Adrenal gland (tissue), 19 donors: ENCODE measurements around the gene GJB2. TPM values are rescaled to one million over a fixed set of nuclear protein-coding genes. Genes with fewer than 3 reads are reported as not detected.

Experiments
- DNase-seq, 7 donors: peaks; one replicate each; pipeline ENCODE4 v3.0.0-alpha.2; 2019 to 2020
- H3K27ac ChIP-seq, 5 donors: fragments of 200-600 bp; sonication (generic) in 4 of 5; 1 replicate in 3 of 5; 2 replicates in 2 of 5; pipeline versions ENCODE4 v1.5.1 to v1.8.0; 2016 to 2020; ENCODE audit warnings: mild to moderate bottlenecking in 1 of 5
- H3K27me3 ChIP-seq: fragments of 200-600 bp; 2 replicates; pipeline ENCODE4 v1.8.0; 2021
- H3K36me3 ChIP-seq, 2 donors: fragments of 200-600 bp; replicated peaks in 1 of 2; 1 replicate in 1 of 2; 2 replicates in 1 of 2; pipeline versions ENCODE4 v1.5.1 to v1.8.0; 2018 to 2022
- H3K4me1 ChIP-seq, 2 donors: fragments of 200-600 bp; replicated peaks in 1 of 2; 1 replicate in 1 of 2; 2 replicates in 1 of 2; pipeline versions ENCODE4 v1.5.1 to v1.8.0; 2018 to 2021
- H3K4me3 ChIP-seq, 4 donors: fragments of 200-600 bp; sonication (generic) in 3 of 4; one replicate each; pipeline ENCODE4 v1.5.1; 2016 to 2018
- H3K9me3 ChIP-seq, 3 donors: fragments of 200-600 bp; sonication (generic) in 1 of 3; replicated peaks in 1 of 3; 1 replicate in 2 of 3; 2 replicates in 1 of 3; pipeline versions ENCODE4 v1.5.1 to v1.8.0; 2016 to 2021
- POLR2A ChIP-seq, 2 donors: fragments of 450-650 bp; IDR thresholded peaks; one replicate each; pipeline ENCODE4 v1.6.1; 2017; ENCODE audit warnings: antibody characterized with exemption in 2 of 2, mild to moderate bottlenecking in 2 of 2, moderate library complexity in 1 of 2
- WGBS, 4 donors: extraction: QIAGEN DNeasy Blood & Tissue Kit in 2 of 4; methylation state at CpG; one replicate each; pipeline versions ENCODE4 v1.1.5 to v1.1.7; 2013 to 2017; 5-methylcytosine and 5-hydroxymethylcytosine counted together
- intact Hi-C, 2 donors: fragments of 100-400 bp; cut with DNase I; formaldehyde crosslinking; loops; one replicate each; pipeline versions ENCODE4 v1.14.1 to v1.15.0; 2022 to 2023
- long read RNA-seq, 10 donors: library from polyadenylated mRNA in 3 of 10; unstranded in 2 of 10; stranded (forward) in 1 of 10; transcript quantifications; one replicate each; pipeline ENCODE4 v2.0.0 and lab custom pipeline, GENCODE V29; 2021 to 2026
- polyA plus RNA-seq, 3 donors: library from polyadenylated mRNA; stranded (reverse); fragments of 200-250 nt in 2 of 3; fragments of 350-450 nt in 1 of 3; fragmentation: Illumina TruSeq in 1 of 3; extraction: RNeasy Lipid Tissue Mini Kit (QIAGEN cat#74804) in 1 of 3; gene quantifications; one replicate each; pipeline ENCODE4 v1.2.3, GENCODE V29; 2013 to 2014
- total RNA-seq, 9 donors: library from RNA; depleted of rRNA in 4 of 9; stranded (reverse); fragments of >200 nt in 4 of 9; fragments of 120-200 nt in 1 of 9; fragmentation: NEBNext Ultra II Directional in 1 of 9; extraction: Animal tissue kit (Norgen Biotek cat#: 25700) in 1 of 9; gene quantifications; one replicate each; pipeline versions ENCODE4 v1.1.0 to v1.2.4, GENCODE V29; 2013 to 2023
- TF ChIP-seq, protein P1 (sequence below), 6 experiments: fragments of 450-650 bp in 4 of 6; fragments of 200-600 bp in 2 of 6; sonication (generic) in 1 of 6; IDR thresholded peaks; 1 replicate in 5 of 6; 2 replicates in 1 of 6; pipeline versions ENCODE4 v1.5.1 to v1.8.0; 2016 to 2021; ENCODE audit warnings: antibody characterized with exemption in 6 of 6, mild to moderate bottlenecking in 2 of 6, moderate library complexity in 1 of 6
- donor health status: healthy with polysubstance abuse.
- donor health status: Bipolar disorder and iron deficiency.
- donor health status: DM: yes; HTN: yes; CAD: no.
- donor health status: DM: no; HTN: no; CAD: no.
- donor health status: DM: no; HTN: no; CAD: no.
- donor health status: DM: yes; HTN: yes; CAD: no.

GJB2 gene
- total RNA-seq: under 1 TPM in 7 of 9 donors, not detected in 2; 0.24 to 0.80 (median 0.28) TPM
- polyA plus RNA-seq: under 1 TPM; 0.24 to 0.88 (median 0.31) TPM
- long read RNA-seq, donor 1, partial matches to known transcripts: 0 of 1 reads
- long read RNA-seq, donor 1, other reads (novel, unspliced or antisense): 0 of 1 reads
- long read RNA-seq, donor 2: 0 reads
- long read RNA-seq, donor 3, partial matches to known transcripts: 0 of 1 reads
- long read RNA-seq, donor 3, other reads (novel, unspliced or antisense): 0 of 1 reads
- long read RNA-seq, donor 4, partial matches to known transcripts: 0 of 1 reads
- long read RNA-seq, donor 4, other reads (novel, unspliced or antisense): 0 of 1 reads
- long read RNA-seq, donor 5, partial matches to known transcripts: 0 of 1 reads
- long read RNA-seq, donor 5, other reads (novel, unspliced or antisense): 0 of 1 reads
- long read RNA-seq, donor 6: 0 reads
- long read RNA-seq, donor 7, partial matches to known transcripts: 0 of 1 reads
- long read RNA-seq, donor 7, other reads (novel, unspliced or antisense): 0 of 1 reads
- long read RNA-seq, donor 8: 0 reads
- long read RNA-seq, donor 9: 0 reads
- long read RNA-seq, donor 10: 0 reads

DNA sequence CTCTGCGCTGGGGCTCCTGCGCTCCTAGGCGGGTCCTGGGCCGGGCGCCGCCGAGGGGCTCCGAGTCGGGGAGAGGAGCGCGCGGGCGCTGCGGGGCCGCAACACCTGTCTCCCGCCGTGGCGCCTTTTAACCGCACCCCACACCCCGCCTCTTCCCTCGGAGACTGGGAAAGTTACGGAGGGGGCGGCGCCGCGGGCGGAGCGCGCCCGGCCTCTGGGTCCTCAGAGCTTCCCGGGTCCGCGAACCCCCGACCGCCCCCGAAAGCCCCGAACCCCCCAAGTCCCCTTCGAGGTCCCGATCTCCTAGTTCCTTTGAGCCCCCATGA, at the start of gene GJB2:
Gene GJB2, minus strand, starts transcription at position 103 of the 326 bp plus-strand sequence. CDS start 3,357 bp downstream, outside the sequence.
- WGBS, 4 donors: 0 to 2% (median 1%) methylated on average over 11 to 38 of the region's 39 CpGs
- Histone ChIP-seq H3K4me1 (peaks cover 15 to 27% of the 10 kb centered on the region in 2 donors), H3K9me3 (no peaks in the 10 kb centered on the region), H3K36me3 (no peaks in the 10 kb centered on the region), H3K4me3 (peak within 1 kb of the TSS in 2 of 4 donors; percentile 50 to 51), H3K27ac (no peak within 1 kb of the TSS), H3K27me3 (peaks cover 41% of the 10 kb centered on the region)
- DNase-seq: no peak
- intact Hi-C loops: loop anchor here in 1 of 2 donors (10.0 kb wide), 1 partner anchor 722 kb away; no protein-coding TSS in a partner anchor
- no peak for TF ChIP-seq POLR2A (IDR thresholded peaks at IDR 0.05)

DNA sequence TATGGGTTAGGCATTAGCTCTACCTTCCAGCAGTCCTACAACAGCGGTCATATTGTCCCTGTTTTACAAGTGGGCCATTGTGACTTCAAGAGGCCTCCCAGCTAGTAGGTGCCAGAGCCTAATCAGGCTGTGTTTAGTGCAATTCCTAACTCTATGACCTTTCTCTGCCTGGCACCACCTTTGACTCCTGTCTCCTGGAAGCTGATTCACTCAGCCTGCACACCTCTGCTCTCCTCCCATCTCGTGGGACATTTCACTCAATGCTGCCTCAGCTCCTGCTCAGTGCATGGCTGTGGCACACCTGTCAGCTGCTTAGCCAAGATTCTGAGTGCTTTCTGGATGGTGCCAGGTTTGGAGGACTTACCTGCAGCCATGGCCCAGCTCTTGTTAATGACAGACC, 48.9 kb upstream of the GJB2 start:
- no peaks in the 10 kb centered on the region for H3K27me3 ChIP-seq
- intact Hi-C loops: no loop called here
- 67 to 89% (median 78%) methylated on average over 1 to 2 of the region's 2 CpGs for WGBS, 4 donors

DNA sequence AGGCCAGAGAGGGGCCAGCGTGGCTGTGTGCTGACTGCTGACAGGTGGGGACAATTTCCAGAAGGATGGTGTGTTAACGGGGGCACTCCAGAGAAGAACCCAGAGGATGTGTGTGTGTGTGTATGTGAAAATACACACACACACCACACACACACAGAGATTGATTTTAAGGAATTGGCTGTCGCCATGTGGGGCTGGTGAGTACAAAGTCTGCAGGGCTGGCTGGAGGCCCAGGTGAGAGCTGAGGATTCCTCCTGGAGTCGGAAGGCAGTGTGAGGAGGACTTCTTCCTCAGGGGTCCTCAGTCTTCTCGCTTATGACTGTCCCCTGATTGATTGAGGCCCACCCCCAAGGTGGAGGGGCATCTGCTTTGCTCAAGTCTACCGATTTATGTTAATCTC, 47.0 kb upstream of the GJB2 start:
- TF ChIP-seq POLR2A (IDR thresholded peaks at IDR 0.05): no peak
- TF ChIP-seq, protein P1, sequence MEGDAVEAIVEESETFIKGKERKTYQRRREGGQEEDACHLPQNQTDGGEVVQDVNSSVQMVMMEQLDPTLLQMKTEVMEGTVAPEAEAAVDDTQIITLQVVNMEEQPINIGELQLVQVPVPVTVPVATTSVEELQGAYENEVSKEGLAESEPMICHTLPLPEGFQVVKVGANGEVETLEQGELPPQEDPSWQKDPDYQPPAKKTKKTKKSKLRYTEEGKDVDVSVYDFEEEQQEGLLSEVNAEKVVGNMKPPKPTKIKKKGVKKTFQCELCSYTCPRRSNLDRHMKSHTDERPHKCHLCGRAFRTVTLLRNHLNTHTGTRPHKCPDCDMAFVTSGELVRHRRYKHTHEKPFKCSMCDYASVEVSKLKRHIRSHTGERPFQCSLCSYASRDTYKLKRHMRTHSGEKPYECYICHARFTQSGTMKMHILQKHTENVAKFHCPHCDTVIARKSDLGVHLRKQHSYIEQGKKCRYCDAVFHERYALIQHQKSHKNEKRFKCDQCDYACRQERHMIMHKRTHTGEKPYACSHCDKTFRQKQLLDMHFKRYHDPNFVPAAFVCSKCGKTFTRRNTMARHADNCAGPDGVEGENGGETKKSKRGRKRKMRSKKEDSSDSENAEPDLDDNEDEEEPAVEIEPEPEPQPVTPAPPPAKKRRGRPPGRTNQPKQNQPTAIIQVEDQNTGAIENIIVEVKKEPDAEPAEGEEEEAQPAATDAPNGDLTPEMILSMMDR (IDR thresholded peaks at IDR 0.05): no peak
- no peak overlapping the region for H3K4me3 ChIP-seq
- intact Hi-C loops: no loop called here
- no peaks in the 10 kb centered on the region for H3K4me1 ChIP-seq
- WGBS, 4 donors: 79 to 84% (median 81%) methylated on average over 6 of the region's 6 CpGs
- no peaks in the 10 kb centered on the region for H3K27me3 ChIP-seq
- DNase-seq: no peak
- H3K36me3 ChIP-seq: no peaks in the 10 kb centered on the region
- no peaks in the 10 kb centered on the region for H3K9me3 ChIP-seq
- H3K27ac ChIP-seq: no peak overlapping the region

More for the DNA sequence above, 48.9 kb upstream of the GJB2 start:
- Histone ChIP-seq H3K4me3 (no peak overlapping the region), H3K27ac (no peak overlapping the region), H3K9me3 (no peaks in the 10 kb centered on the region), H3K4me1 (no peaks in the 10 kb centered on the region), H3K36me3 (no peaks in the 10 kb centered on the region)
- TF ChIP-seq, protein P1 (IDR thresholded peaks at IDR 0.05): no peak
- no peak for TF ChIP-seq POLR2A (IDR thresholded peaks at IDR 0.05)
- DNase-seq: no peak

DNA sequence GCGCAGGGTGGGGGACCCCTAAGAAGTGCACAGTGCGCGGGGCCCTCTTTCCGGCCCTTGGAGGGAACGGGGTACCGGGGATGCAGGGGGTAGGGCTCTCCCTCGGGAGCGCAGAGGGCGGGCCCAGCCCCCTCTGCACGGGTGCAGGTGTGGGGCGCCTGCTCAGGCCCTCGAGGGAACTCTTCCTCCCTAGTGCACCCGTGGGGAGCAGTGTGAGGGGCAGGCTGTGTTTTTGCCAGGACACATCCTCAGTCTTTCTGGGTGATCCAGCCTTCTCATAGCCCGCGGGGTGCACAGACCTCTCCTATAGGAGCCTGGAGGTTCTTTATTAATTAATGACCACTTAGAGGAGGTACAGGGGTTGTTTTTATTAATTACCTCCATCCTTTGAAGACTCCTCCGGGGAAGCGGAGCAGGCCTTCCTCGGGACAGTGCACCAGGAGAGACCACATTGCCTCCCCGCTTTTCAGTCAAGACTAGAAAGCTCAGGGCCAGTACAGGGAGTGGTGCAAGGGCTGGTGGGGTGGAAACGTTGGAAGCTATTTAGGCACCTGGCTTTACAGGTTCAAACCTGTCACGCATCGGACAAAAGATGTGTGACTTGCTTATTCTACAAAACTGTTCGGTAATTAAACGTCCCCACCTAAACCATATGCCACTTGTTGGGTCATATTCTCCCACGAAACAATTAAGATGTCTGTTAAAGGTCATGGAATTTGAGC, 40.0 kb upstream of the GJB2 start:
- peaks cover 21% of the 10 kb centered on the region for H3K27me3 ChIP-seq
- TF ChIP-seq, protein P1 (IDR thresholded peaks at IDR 0.05): no peak
- no peak for TF ChIP-seq POLR2A (IDR thresholded peaks at IDR 0.05)
- H3K27ac ChIP-seq: no peak overlapping the region

More for the DNA sequence above, 40.0 kb upstream of the GJB2 start:
- H3K4me1 ChIP-seq: peaks cover 0 to 7% of the 10 kb centered on the region in 2 donors
- H3K9me3 ChIP-seq: no peaks in the 10 kb centered on the region
- no peak overlapping the region for H3K4me3 ChIP-seq
- intact Hi-C loops: no loop called here
- no peaks in the 10 kb centered on the region for H3K36me3 ChIP-seq
- DNase-seq: no peak
- WGBS, 4 donors: 37 to 50% (median 42%) methylated on average over 18 to 25 of the region's 25 CpGs
